Peyer's patch (tissue), 4 donors: ENCODE results near the gene IL21R. TPM values are rescaled to one million over a fixed set of nuclear protein-coding genes. Genes with fewer than 3 reads are reported as not detected.

Experiments used
- DNase-seq, 3 donors: peaks; one replicate each; pipeline ENCODE4 v3.0.0-alpha.2; 2017 to 2019
- H3K27ac ChIP-seq, 4 donors: fragments of 200-600 bp; sonication (generic); one replicate each; pipeline ENCODE4 v1.5.1; 2016 to 2019
- H3K27me3 ChIP-seq, 2 donors: fragments of 200-600 bp; sonication (generic); one replicate each; pipeline ENCODE4 v1.5.1; 2019
- H3K36me3 ChIP-seq, 3 donors: fragments of 200-600 bp; sonication (generic); one replicate each; pipeline ENCODE4 v1.5.1; 2016 to 2019
- H3K4me1 ChIP-seq, 4 donors: fragments of 200-600 bp; sonication (generic); one replicate each; pipeline ENCODE4 v1.5.1; 2016 to 2019
- H3K4me3 ChIP-seq, 4 donors: fragments of 200-600 bp; sonication (generic); 1 replicate in 3 of 4; 2 replicates in 1 of 4; pipeline ENCODE4 v1.5.1; 2016 to 2019; ENCODE audit warnings: mild to moderate bottlenecking in 1 of 4
- H3K9me3 ChIP-seq, 4 donors: fragments of 200-600 bp; sonication (generic); one replicate each; pipeline ENCODE4 v1.5.1; 2016 to 2019; ENCODE audit warnings: mild to moderate bottlenecking in 1 of 4
- CTCF ChIP-seq, 6 experiments: fragments of 450-650 bp in 4 of 6; fragments of 200-600 bp in 2 of 6; sonication (generic) in 1 of 6; IDR thresholded peaks; one replicate each; pipeline ENCODE4 v1.5.1; 2017 to 2019; ENCODE audit warnings: antibody characterized with exemption in 6 of 6, mild to moderate bottlenecking in 3 of 6, moderate library complexity in 1 of 6
- POLR2A ChIP-seq, 2 donors: fragments of 450-650 bp; IDR thresholded peaks; one replicate each; pipeline ENCODE4 v1.5.1; 2017; ENCODE audit warnings: antibody characterized with exemption in 2 of 2, mild to moderate bottlenecking in 2 of 2, moderate library complexity in 2 of 2
- total RNA-seq, 4 donors: library from RNA; depleted of rRNA; stranded (reverse); fragments of >200 nt; gene quantifications; one replicate each; pipeline ENCODE4 v1.1.0, GENCODE V29; 2016

Gene IL21R
- total RNA-seq, 4 donors from 2014 or later = 0.18 to 4.1 (median 1.3) TPM; not detected in 1

DNA sequence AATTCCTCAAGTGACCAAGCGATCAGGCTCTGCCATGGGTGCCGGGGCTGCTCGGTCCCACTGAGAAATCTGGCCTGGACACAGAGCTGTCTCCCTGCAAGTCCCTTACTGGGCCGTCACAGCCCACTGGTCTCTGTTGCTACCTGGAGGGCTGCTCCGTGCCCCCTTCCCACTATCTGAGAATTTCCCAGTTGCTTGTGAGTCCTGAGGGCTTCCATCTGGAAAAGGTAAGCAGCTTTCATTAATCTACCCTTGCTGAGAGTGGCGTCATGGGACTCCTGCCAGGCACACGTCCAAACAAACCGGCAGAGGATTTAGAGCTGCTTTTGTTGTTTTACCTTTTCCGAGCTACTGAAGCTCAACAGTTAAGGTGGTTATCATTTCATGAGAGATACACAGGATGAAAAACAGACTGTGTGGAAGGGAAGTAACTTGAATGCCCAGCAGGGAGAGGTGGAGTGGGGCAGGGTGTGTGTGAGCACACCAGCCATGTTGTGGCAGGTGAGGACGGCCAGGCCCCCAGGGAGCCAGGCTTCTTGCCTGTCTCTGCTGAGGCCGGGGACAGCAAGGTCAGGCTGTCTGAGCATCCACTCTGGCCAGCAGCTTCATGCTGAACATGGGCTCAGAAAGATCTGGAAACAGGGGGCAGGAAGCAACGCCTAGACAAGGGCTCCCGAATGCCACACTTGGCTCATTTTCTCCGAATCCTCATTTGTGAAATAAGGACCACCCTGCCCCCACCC lies 97.1 kb downstream of the IL21R start:
- H3K4me3 ChIP-seq = no peak overlapping the region
- H3K27ac ChIP-seq = no peak overlapping the region
- TF ChIP-seq CTCF (IDR thresholded peaks at IDR 0.05) = no peak
- no peak for TF ChIP-seq POLR2A (IDR thresholded peaks at IDR 0.05)
- DNase-seq = no peak
- H3K4me1 ChIP-seq = no peaks in the 10 kb centered on the region
- no peaks in the 10 kb centered on the region for H3K9me3 ChIP-seq
- H3K27me3 ChIP-seq = no peaks in the 10 kb centered on the region
- peaks cover 0 to 99% (median 0%) of the 10 kb centered on the region in 3 donors for H3K36me3 ChIP-seq

DNA sequence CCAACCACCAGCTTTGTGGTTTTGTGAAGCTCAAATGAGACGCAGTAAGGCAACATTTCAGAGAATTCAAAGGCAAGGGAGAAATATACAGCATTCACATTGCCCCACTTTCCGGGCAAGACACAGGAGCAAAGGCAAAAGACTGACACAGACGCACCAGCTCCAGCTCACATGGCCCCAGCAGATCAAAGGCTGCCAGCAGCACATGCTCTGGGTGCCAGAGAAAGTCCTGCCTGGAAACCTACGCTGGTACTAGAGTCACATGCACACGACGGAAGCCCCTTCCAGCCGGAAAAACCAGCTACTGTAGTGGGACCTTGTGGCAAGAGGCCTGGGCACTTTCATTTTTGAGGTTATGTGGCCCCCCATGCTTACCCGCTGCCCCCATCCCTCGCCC lies 97.7 kb downstream of the IL21R start:
- H3K4me1 ChIP-seq = no peaks in the 10 kb centered on the region
- peaks cover 0 to 99% (median 0%) of the 10 kb centered on the region in 3 donors for H3K36me3 ChIP-seq
- H3K9me3 ChIP-seq = no peaks in the 10 kb centered on the region
- H3K4me3 ChIP-seq = no peak overlapping the region
- DNase-seq = no peak
- no peak overlapping the region for H3K27ac ChIP-seq
- no peak for TF ChIP-seq CTCF (IDR thresholded peaks at IDR 0.05)
- TF ChIP-seq POLR2A (IDR thresholded peaks at IDR 0.05) = no peak
- H3K27me3 ChIP-seq = no peaks in the 10 kb centered on the region

- Histone ChIP-seq H3K4me1 (no peaks in the 10 kb centered on the region), H3K27me3 (no peaks in the 10 kb centered on the region), H3K4me3 (no peak overlapping the region), H3K9me3 (no peaks in the 10 kb centered on the region), H3K36me3 (peaks cover 0 to 99% (median 0%) of the 10 kb centered on the region in 3 donors), H3K27ac (no peak overlapping the region)
- TF ChIP-seq POLR2A (IDR thresholded peaks at IDR 0.05) (no peak), CTCF (IDR thresholded peaks at IDR 0.05) (no peak)
- DNase-seq = no peak
Observed at GRCh38 chr16:27500801-27501200, 98.8 kb downstream of the IL21R start.

Other genes with a start within 250 kb of the IL21R start
- 100 to 1,000 TPM in 1 of 4 donors, 10 to 100 TPM in 3; 22.3 to 130 (median 40.9) TPM for gene KDM8, start 198.6 kb upstream of the IL21R start, total RNA-seq
- 10 to 100 TPM; 20.9 to 41.3 (median 30.6) TPM for gene NSMCE1, start 133.4 kb upstream of the IL21R start, total RNA-seq
- gene IL4R, start 88.2 kb upstream of the IL21R start, total RNA-seq = 100 to 1,000 TPM in 1 of 4 donors, 10 to 100 TPM in 3; 32.2 to 104 (median 71.9) TPM
- gene GTF3C1, start 147.7 kb downstream of the IL21R start, total RNA-seq = 10 to 100 TPM; 49.6 to 80.1 (median 73.0) TPM
- 10 to 100 TPM; 27.5 to 59.5 (median 37.5) TPM for gene KATNIP, start 148.0 kb downstream of the IL21R start, total RNA-seq